Measurements from ENCODE around the gene NOVA2. TPM values are rescaled to one million over a fixed set of nuclear protein-coding genes. Genes with fewer than 3 reads are reported as not detected.

NOVA2 gene
- total RNA-seq, 1 donor from 2014 or later: not detected

DNA sequence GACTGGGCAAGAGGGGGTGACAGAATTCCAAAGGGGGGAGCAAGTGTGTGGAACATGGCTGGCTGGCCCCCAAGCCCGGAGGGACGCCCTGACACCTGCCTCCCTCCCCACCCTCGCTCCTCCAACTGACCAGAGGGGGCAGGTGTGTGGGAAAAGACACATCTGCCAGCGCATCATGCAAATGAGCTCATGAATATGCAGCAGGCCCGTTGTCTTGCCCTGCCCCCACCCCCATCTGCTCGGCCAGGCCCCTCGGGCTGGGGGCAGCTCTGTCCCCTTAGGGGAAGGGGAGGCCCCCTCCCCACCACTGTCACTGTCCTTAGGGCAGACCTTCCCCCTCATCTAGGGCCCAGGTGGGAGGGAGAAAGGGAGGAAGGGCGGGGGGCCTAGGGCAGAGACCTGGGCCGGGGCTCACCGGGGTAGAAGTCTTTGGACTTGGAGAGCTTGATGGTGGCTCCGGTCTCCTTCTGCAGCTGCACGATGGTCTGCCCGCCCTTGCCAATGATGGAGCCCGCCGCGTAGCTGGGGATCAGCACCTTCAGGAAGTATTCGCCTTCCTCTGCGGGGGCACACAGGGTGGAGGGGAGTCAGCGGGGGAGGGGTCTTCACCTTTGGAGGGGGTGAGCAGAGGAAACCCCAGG lies 12.9 kb downstream of the NOVA2 start:
- intact Hi-C loops (cut with micrococcal nuclease): no loop called here
- H3K4me3 Mint-ChIP-seq: no peak overlapping the region
- H3K36me3 Mint-ChIP-seq (ENCODE audit: low read depth): no peaks in the 10 kb centered on the region
- no peak for DNase-seq
- H3K4me1 Mint-ChIP-seq: peaks cover 2% of the 10 kb centered on the region
- H3K27ac Mint-ChIP-seq: no peak overlapping the region
- no peaks in the 10 kb centered on the region for H3K9me3 Mint-ChIP-seq
- H3K27me3 Mint-ChIP-seq: peaks cover 37% of the 10 kb centered on the region

DNA sequence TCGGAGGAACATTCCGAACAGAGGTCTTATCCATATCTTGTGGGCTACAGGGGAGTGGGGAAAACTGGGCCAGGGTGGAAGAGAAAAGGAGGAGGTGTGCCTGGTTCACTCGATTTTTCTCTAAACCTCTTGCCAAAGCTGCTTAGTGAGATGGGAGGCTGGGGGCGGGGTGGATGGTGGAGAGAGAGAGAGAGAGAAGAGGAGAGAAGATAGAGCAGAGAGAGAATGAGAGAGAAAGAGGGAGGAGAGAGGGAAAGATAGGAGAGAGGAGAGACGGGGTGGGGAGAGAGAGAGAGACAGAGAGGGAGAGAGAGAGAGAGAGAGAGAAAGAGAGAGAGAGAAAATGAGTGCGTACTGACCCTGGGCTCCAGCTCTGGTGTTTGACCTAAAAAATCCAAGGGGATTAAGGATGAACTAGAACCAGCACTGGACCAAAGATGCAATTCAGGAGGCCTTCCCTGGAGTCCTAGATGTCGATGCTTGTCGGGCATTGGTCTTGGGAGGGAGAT lies 14.1 kb downstream of the NOVA2 start:
- no peaks in the 10 kb centered on the region for H3K36me3 Mint-ChIP-seq (ENCODE audit: low read depth)
- peaks cover 8% of the 10 kb centered on the region for H3K4me1 Mint-ChIP-seq
- peaks cover 40% of the 10 kb centered on the region for H3K27me3 Mint-ChIP-seq
- no peak overlapping the region for H3K4me3 Mint-ChIP-seq
- no peak overlapping the region for H3K27ac Mint-ChIP-seq
- DNase-seq: no peak
- intact Hi-C loops (cut with micrococcal nuclease): no loop called here
- no peaks in the 10 kb centered on the region for H3K9me3 Mint-ChIP-seq

DNA sequence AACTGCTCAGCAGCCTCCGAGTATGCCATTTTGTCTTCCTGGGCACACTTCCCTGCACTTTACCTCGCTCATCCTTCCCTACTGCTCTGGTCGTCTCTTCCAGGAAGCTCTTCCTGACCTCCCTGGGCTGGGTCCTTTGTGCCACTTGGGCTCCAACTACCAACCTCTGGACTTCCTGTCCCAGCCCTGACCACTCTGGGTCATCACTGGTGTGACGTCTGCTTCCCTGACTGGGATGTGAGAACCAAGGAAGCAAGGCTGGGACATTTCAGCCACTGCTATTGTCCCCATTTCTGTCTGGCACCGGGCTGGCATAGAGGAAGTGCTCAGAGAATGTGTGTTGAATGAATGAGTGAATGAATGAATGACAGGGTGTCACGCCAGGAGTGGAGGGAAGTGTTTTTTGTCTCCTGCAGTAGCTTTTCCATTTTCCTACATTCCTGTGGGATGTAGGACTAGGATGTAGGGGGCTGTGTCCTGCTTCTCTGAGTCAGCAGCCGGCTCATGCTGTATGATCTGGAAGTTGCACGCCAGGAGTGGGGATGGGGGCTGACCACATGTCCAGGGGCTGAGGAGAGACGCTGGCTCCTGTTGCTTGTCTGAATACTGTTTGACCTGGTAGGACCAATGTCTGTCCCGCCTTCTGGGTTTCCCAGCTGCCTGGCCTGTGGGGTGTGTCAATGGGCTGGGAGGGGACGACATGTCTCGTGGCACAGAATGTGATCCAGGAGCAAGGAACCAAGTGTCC lies 14.7 kb downstream of the NOVA2 start:
- H3K4me1 Mint-ChIP-seq: peaks cover 6% of the 10 kb centered on the region
- H3K9me3 Mint-ChIP-seq: no peaks in the 10 kb centered on the region
- no peak overlapping the region for H3K4me3 Mint-ChIP-seq
- peaks cover 39% of the 10 kb centered on the region for H3K27me3 Mint-ChIP-seq
- no peak for DNase-seq
- intact Hi-C loops (cut with micrococcal nuclease): no loop called here
- H3K36me3 Mint-ChIP-seq (ENCODE audit: low read depth): no peaks in the 10 kb centered on the region
- H3K27ac Mint-ChIP-seq: no peak overlapping the region

DNA sequence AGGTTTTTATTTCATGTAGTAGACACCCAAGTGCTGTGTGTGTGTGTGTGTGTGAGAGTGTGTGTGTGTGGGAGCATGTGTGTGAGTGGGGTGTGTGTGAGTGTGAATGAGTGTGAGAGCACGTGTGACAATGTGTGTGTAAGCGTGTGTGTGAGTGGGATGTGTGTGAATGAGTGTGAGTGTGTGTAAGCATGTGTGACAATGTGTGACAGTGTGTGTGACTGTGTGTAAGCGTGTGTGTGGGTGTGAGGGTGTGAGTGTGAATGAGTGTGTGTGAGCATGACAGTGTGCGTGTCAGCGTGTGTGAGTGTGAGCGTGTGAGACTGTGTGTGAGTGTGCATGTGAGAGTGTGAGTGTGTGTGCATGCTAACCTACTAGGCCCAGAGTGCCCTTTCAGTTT lies 15.3 kb downstream of the NOVA2 start:
- intact Hi-C loops (cut with micrococcal nuclease): no loop called here
- no peak overlapping the region for H3K4me3 Mint-ChIP-seq

DNA sequence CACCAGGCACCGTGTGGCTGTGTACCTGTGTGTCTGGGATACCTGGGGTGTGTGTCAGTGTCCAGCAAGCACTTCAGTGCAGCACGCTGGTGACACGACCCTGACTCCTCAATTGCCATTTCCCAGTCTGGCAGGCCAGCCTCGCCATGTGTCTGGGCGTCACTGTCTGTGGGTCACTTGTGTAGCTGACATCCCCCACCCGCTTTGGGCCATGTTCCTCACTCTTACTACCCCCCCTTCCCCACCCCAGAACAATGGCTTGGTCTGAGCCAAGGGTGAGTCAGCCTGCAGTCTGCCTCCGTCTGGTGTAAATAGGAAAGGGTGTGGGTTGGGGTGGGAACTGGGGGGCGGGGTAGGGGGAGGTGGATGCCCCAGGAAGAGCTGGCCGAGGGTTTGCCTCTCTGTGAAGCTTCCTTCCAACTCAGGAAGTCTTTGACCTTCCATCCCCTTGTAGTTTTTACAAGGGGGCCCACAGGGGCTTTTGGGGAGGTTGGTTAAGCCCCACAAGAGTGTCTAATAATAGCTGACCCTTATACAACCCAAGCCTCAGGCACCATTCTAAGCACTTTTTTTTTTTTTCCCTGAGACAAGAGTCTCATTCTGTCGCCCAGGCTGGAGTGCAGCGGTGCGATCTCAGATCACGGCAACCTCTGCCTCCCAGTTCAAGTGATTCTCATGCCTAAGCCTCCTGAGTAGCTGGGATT lies 17.6 kb downstream of the NOVA2 start:
- Mint-ChIP-seq H3K27ac (no peak overlapping the region), H3K4me1 (peaks cover 16% of the 10 kb centered on the region), H3K27me3 (peaks cover 31% of the 10 kb centered on the region), H3K9me3 (peaks cover 4% of the 10 kb centered on the region), H3K4me3 (no peak overlapping the region), H3K36me3 (ENCODE audit: low read depth) (no peaks in the 10 kb centered on the region)
- intact Hi-C loops (cut with micrococcal nuclease): no loop called here
- no peak for DNase-seq

More for the DNA sequence above, 15.3 kb downstream of the NOVA2 start:
- H3K9me3 Mint-ChIP-seq: peaks cover under 1% of the 10 kb centered on the region
- no peak for DNase-seq
- H3K27ac Mint-ChIP-seq: no peak overlapping the region
- peaks cover 41% of the 10 kb centered on the region for H3K27me3 Mint-ChIP-seq
- peaks cover 9% of the 10 kb centered on the region for H3K4me1 Mint-ChIP-seq
- no peaks in the 10 kb centered on the region for H3K36me3 Mint-ChIP-seq (ENCODE audit: low read depth)

DNA sequence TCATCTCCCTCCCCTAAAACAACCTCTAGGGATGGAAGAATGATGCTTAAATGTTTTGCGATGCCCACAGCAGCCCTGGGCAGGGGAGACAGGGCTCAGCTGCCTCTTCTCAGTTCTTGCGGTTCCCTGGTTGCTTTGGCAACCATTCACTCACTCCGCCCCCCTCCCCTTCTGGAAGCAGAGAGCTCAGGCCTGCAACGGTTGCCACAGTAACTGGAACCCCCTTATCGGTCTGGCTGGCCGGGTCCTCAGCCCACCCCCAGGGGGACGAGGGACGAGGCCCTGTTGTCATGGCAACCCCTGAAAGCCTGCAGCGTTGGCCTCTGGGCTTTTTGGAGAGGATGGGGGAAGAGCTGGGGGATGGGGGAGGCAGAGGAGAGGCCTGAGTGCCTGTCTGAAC lies 19.5 kb downstream of the NOVA2 start:
- peaks cover 4% of the 10 kb centered on the region for H3K9me3 Mint-ChIP-seq
- no peak overlapping the region for H3K4me3 Mint-ChIP-seq

DNA sequence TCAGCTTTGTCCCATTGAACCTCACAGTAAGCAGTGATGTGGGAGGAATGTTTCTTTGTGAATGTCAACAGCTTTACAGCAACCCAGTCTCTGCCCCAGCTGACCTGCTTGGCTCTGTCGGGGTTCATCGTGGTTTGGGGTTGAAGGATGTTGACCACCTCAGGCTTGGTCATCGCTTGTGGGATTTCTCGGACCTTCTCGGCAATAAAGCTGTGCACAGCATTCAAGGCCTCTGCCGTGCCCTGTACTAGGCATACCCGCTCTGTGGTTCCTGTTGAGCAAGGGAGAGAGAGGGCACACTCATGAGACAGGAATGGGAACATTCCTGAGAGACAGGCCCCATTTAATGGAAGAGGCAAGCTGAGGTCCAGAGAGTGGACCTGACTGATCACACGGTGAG lies 20.0 kb downstream of the NOVA2 start:
- no peak overlapping the region for H3K4me3 Mint-ChIP-seq
- H3K36me3 Mint-ChIP-seq (ENCODE audit: low read depth): no peaks in the 10 kb centered on the region
- H3K27ac Mint-ChIP-seq: no peak overlapping the region
- H3K27me3 Mint-ChIP-seq: peaks cover 15% of the 10 kb centered on the region
- H3K4me1 Mint-ChIP-seq: peaks cover 16% of the 10 kb centered on the region
- no peak for DNase-seq
- intact Hi-C loops (cut with micrococcal nuclease): no loop called here
- peaks cover 4% of the 10 kb centered on the region for H3K9me3 Mint-ChIP-seq

More for the DNA sequence above, 19.5 kb downstream of the NOVA2 start:
- intact Hi-C loops (cut with micrococcal nuclease): no loop called here
- Mint-ChIP-seq H3K36me3 (ENCODE audit: low read depth) (no peaks in the 10 kb centered on the region), H3K4me1 (peaks cover 16% of the 10 kb centered on the region), H3K27ac (no peak overlapping the region), H3K27me3 (peaks cover 17% of the 10 kb centered on the region)
- DNase-seq: no peak

DNA sequence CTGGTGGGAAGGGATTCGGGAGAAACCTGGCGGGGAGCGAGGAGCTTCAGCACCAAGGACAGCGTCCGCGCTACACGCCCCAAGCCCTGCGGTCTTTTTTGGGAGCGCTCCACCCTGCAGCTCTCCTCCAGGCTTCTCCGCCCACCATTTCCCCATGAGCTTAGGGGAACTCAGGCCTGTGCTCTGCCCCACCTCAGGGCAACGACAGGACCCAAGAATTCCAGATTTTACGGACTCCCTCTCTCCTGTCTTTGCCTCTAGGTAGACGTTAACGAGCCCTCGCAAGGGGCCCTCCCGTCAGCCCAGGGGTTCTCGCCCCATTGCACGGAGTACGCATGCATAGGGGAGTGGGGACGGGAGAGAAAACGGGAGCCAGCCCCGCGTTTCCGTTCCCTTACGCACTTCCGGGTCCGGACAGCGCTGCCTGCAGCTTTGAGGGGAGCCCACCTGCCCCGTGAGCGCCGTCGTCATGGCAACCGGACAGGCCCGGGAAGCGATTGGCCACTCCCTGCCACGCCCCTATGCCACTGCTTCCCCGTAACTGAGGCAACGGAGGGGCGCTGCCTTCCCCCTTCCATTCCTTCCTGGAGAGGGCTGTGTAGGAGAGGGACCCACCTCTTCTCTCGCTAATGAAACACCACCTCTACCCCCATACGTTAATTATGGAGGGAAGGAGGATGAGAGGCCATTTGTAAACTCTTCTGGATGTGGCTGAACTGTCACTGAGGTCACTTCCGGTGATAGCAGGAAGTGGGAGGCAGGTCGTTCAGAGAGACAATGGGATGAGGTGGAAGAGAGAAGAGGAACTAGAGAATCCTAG lies 20.8 kb downstream of the NOVA2 start:
- Mint-ChIP-seq H3K27me3 (peaks cover 11% of the 10 kb centered on the region), H3K9me3 (peaks cover 4% of the 10 kb centered on the region), H3K36me3 (ENCODE audit: low read depth) (no peaks in the 10 kb centered on the region), H3K27ac (no peak overlapping the region), H3K4me3 (peak overlapping the region; percentile 80), H3K4me1 (peaks cover 16% of the 10 kb centered on the region)
- peak; percentile 88 for DNase-seq
- intact Hi-C loops (cut with micrococcal nuclease): no loop called here

DNA sequence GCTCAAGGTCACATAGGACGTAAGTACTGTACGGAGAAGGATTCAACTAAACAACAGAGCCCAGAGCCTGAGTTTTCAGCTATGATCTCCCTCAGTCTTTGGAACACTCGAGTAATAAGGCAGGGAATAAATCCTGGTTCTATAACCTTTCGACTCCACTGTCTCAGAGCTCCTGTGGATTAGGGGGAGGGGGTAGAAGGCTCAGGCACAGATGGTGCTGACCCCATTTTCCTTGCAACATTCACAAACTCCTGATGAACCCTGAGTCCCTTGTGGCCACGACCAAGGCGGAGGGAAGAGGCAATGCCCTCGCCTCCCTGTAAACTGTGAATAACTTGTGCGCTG lies 21.4 kb downstream of the NOVA2 start:
- Mint-ChIP-seq H3K4me1 (peaks cover 16% of the 10 kb centered on the region), H3K9me3 (peaks cover 4% of the 10 kb centered on the region), H3K27ac (no peak overlapping the region), H3K27me3 (peaks cover 11% of the 10 kb centered on the region), H3K36me3 (ENCODE audit: low read depth) (no peaks in the 10 kb centered on the region), H3K4me3 (no peak overlapping the region)
- intact Hi-C loops (cut with micrococcal nuclease): no loop called here
- DNase-seq: no peak

DNA sequence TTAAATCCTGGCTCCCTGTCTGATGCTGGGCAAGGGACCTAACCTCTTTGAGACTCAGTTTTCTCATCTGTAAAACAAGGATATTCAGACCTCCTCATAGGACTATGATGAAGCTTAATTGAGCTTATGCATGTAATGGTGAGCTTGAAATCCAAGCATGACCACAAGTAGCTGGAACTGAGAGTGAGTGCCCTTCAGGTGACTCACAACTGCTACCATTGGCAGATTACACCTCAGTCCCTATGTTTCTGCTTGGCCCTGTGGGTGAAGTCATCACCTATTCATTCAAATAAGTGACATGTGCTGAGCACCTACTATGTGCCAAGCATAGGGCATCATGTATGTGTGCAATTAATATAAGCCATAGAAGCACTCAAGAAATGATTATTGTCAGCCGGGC lies 25.7 kb downstream of the NOVA2 start:
- DNase-seq: no peak
- intact Hi-C loops (cut with micrococcal nuclease): no loop called here
- H3K27ac Mint-ChIP-seq: no peak overlapping the region
- H3K36me3 Mint-ChIP-seq (ENCODE audit: low read depth): no peaks in the 10 kb centered on the region
- no peak overlapping the region for H3K4me3 Mint-ChIP-seq
- no peaks in the 10 kb centered on the region for H3K9me3 Mint-ChIP-seq
- peaks cover 3% of the 10 kb centered on the region for H3K4me1 Mint-ChIP-seq
- peaks cover 15% of the 10 kb centered on the region for H3K27me3 Mint-ChIP-seq

DNA sequence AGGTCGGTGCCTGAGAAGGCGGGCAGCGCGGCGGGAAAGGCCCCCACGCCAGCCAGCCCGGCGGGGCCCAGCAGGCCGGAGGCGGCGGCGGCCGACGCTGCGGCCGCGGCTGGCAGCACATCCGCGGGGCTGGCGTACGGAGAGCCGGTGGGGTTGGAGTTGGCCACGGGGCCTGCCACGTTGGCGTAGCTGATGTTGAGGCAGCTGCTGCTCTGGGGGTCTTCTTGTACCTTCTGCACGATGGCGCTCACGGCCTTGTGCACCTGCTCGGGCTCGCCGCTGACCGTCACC lies 33.2 kb downstream of the NOVA2 start:
- DNase-seq: no peak
- H3K4me3 Mint-ChIP-seq: no peak overlapping the region
- no peak overlapping the region for H3K27ac Mint-ChIP-seq
- peaks cover 34% of the 10 kb centered on the region for H3K27me3 Mint-ChIP-seq
- H3K36me3 Mint-ChIP-seq (ENCODE audit: low read depth): no peaks in the 10 kb centered on the region
- no peaks in the 10 kb centered on the region for H3K4me1 Mint-ChIP-seq
- intact Hi-C loops (cut with micrococcal nuclease): no loop called here
- peaks cover 3% of the 10 kb centered on the region for H3K9me3 Mint-ChIP-seq

DNA sequence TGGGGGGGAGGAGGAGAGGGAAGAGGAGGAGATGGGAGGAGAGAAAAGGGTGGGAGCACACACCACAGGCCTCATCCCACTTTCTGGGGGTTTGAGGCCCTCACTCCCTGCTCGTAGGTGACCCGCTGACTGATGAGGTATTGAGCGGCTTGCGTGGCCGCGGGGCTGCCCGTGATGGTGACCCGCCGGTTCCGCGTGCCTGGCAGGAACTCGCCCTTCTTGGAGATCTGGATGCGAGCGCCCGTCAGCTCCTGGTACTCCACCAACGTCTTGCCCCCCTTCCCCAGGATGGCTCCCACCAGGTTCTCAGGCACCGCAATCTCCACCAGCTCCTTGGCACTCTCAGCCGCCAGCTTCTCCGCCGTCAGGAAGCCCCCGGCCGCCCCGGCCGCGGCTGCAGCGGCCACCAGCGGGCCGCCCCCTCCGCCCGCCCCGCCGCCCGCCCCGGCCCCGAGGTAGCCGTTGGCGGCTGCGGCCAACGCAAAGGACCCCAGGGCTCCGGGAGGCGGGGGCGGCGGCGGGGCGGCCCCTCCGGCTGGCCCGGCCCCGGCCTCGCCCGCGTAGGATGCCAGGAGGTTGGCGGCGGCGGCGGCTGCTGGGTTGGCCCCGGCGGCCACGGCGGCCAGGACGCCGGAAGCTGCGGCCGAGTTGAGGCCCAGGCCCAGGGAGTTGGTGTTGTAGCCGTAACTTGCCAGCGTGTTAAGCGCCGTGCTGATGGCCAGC lies 33.7 kb downstream of the NOVA2 start:
- DNase-seq: no peak
- H3K4me3 Mint-ChIP-seq: no peak overlapping the region
- intact Hi-C loops (cut with micrococcal nuclease): no loop called here
- H3K36me3 Mint-ChIP-seq (ENCODE audit: low read depth): no peaks in the 10 kb centered on the region
- peaks cover 3% of the 10 kb centered on the region for H3K9me3 Mint-ChIP-seq
- no peaks in the 10 kb centered on the region for H3K4me1 Mint-ChIP-seq
- no peak overlapping the region for H3K27ac Mint-ChIP-seq
- peaks cover 37% of the 10 kb centered on the region for H3K27me3 Mint-ChIP-seq

DNA sequence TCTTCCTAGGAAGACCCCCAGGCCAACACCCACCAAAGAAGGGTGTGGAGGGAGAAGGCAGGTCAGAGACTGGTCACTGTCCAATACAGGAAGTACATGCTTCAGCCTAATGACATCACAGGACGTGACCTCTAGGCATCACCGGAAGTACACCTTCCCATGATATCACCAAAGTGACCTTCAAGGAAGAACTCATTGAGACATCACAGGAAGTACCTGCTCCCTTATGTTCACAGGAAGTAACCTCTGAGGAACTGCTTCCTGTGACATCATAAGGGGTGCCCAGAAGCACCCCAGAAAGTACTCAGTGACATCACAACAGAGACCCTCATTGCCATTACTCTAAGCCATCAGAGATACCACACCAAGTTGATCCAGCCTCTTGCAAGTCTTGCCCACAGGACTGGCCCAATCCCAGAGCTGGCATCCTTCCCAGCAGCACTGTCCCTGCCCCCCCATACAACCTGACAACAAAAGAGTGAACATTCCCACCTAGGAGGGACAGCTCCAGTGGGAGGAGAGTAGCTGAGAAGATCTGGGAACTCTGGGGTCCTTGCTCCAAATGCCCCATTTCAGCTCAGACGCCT lies 34.8 kb downstream of the NOVA2 start:
- Mint-ChIP-seq H3K4me1 (no peaks in the 10 kb centered on the region), H3K27me3 (peaks cover 32% of the 10 kb centered on the region), H3K27ac (no peak overlapping the region), H3K4me3 (no peak overlapping the region), H3K36me3 (ENCODE audit: low read depth) (no peaks in the 10 kb centered on the region), H3K9me3 (peaks cover 3% of the 10 kb centered on the region)
- intact Hi-C loops (cut with micrococcal nuclease): no loop called here
- DNase-seq: no peak

Data from activated CD4-positive, alpha-beta T cell treated with anti-CD3 and anti-CD28 coated beads, Interleukin-2, amount 10 ng/mL, durations not matched to agents 24 days and 14 days (primary cell).